Right ventricle myocardium inferior (tissue), 1 donor: ENCODE measurements around the gene HEMK1. TPM values are rescaled to one million over a fixed set of nuclear protein-coding genes. Genes with fewer than 3 reads are reported as not detected.

Experiments
- ATAC-seq: fragments of 200-7000 bp; cut with Tn5 transposase; one replicate; pipeline ENCODE4 v1.9.1; 2020; ENCODE audit warnings: mild to moderate bottlenecking, moderate library complexity
- DNase-seq: peaks from one replicate; pipeline ENCODE4 v3.0.0; 2021; ENCODE audit errors: missing footprints
- intact Hi-C: fragments of 100-400 bp; cut with DNase I; formaldehyde crosslinking; loops from one replicate; pipeline ENCODE4 v1.11.0; 2022
- long read RNA-seq: library from polyadenylated mRNA; unstranded; transcript quantifications from one replicate; pipeline ENCODE4 v2.0.0, GENCODE V29; 2021
- total RNA-seq: library from RNA; stranded (reverse); fragmentation: NEBNext Ultra II Directional; extraction: Animal tissue kit (Norgen Biotek cat#: 25700); gene quantifications from one replicate; pipeline ENCODE4 v1.2.1, GENCODE V29; 2021
- donor health status: DM: no; HTN: yes; CAD: no; lungs with severe emphysema.

HEMK1 gene, protein sequence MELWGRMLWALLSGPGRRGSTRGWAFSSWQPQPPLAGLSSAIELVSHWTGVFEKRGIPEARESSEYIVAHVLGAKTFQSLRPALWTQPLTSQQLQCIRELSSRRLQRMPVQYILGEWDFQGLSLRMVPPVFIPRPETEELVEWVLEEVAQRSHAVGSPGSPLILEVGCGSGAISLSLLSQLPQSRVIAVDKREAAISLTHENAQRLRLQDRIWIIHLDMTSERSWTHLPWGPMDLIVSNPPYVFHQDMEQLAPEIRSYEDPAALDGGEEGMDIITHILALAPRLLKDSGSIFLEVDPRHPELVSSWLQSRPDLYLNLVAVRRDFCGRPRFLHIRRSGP
- 14.0 TPM for total RNA-seq
- long read RNA-seq, full-length matches to known transcripts, result 5 of 9 reads
- long read RNA-seq, partial matches to known transcripts, result 0 of 9 reads
- long read RNA-seq, other reads (novel, unspliced or antisense), result 4 of 9 reads

DNA sequence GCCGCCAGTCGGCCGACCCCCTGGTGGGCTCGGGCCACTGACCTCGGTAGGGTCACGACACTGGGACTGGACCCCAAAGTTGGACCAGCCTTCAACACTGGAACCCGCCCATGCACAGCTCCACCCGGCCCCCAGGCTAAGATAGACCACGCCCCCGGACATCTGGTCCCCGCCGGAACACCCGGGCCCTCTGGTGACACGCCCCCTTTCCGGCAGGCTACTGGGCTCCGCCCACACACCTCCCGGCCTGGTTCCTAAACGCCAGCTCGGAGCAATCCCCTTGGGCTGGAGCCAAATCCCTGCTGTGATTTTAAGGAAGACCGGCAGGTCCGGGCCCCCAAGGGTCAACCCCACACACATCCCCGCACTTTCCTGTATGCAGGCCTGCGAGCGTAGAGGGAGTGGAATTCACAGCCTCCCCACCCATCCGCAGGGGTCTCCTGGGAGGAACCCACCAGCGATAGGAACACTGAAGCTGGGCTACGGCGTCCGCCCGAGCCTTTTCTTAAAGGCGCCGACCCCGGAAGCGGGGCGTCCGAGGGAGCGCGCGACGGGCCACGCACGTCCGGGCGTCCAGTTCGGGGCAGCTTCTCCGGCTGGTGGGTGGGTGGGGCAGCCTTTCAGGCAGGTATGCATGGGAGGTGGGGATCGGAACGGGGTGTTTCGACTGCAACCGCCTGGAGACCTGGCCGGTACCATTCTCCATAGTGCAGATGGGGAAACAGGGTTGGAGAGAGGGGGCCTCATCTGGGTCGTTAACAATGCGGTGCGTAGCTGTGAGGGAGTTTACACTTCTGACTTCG lies at the start of gene HEMK1:
HEMK1 (plus strand) TSS at position 576 of the 803 bp plus-strand sequence. CDS start 1,583 bp downstream, outside the sequence.
- DNase-seq (peak; percentile 99), ATAC-seq (peak; percentile 90)
- intact Hi-C loops, result loop anchor here (2.0 kb wide), 1 partner anchor 816 kb away; the partner anchor contains the start of gene MANF

DNA sequence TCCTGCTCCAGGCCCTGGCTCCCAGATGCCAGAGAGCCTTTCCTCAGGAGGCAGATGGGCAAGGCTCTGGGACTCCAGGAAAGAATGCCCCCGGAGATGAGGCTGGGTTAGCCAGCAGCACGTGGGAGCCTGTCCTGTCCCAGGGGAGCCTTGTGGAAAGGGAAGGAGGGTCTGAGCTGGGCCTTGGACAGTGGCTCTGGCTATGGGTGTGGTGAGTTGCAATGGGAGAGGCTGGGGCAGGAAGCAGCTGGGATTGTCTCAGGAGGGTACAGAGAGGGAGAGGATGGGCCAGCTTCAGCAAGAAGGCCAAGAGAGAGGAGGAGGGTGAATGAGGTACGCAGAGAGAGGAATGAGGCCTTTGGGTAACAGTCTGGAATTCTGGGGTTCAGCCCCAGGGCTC lies 48.5 kb upstream of the HEMK1 start:
- intact Hi-C loops, result no loop called here
- ATAC-seq (no peak), DNase-seq (no peak)

DNA sequence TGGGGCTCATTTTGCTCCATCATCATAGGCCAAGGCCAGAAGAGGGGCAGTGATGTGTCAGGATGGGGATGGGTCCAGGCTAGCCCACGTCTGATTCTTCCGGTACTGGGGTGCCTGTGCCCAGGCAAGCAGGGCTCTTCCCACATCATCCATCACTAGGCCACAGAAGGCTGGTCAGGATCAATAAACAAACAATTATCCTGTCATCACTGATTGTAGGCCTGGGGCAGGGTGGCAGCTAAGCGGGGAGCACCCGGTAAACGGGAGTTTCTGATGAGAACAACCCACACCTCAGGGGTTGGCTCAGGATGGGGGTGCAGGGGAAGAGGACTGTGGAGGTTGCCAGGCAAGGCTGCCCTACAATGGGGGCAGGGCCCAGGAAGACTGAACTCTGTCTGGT lies 47.8 kb upstream of the HEMK1 start:
- intact Hi-C loops, result no loop called here
- ATAC-seq, result no peak
- no peak for DNase-seq

DNA sequence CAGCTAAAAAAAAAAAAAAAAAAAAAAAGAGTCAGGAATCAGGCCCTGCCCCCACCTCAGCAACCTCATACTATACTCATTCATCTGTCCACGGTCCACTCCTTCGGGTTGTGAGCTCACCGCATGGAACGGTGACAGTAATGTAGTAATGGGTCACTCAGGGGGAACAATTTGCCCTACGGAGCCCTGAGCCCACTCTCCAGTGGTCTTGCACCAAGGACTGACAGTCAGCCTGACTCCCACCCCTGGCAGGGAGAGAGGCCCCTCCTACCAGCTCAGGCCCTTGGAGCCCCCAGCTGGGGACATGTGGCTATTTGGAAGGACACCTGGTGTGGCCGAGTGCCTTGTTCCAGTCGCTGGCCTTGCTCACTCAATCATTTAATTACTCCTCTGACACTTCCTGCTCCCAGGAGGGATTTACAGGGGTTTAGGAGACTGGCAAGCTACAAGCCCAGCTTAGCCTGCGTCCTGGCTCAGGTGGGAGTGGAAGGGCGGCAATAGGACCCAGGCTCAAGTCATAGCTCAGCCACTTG lies 46.0 kb upstream of the HEMK1 start:
- ATAC-seq (no peak), DNase-seq (no peak)
- intact Hi-C loops, result no loop called here

DNA sequence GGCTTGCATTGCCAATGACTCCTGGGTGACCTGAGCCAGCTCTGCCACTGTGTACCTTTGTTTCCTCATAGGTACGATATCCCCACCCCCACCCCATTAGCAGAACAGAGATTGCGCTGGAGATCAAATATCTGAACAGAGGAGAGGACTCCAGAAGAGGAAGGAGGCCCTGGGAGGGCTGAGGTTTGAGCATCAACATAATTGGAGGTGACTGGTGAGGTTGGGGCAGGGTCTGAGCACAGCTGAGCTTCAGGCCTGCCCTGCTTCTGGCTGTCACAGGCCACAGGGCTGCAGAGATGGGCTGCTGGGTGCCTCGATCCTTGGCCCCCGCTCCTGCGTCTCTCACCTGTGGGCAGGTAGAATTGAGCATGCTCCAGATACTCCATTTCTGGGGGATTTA lies 44.6 kb upstream of the HEMK1 start:
- DNase-seq (no peak), ATAC-seq (no peak)
- intact Hi-C loops, result no loop called here

DNA sequence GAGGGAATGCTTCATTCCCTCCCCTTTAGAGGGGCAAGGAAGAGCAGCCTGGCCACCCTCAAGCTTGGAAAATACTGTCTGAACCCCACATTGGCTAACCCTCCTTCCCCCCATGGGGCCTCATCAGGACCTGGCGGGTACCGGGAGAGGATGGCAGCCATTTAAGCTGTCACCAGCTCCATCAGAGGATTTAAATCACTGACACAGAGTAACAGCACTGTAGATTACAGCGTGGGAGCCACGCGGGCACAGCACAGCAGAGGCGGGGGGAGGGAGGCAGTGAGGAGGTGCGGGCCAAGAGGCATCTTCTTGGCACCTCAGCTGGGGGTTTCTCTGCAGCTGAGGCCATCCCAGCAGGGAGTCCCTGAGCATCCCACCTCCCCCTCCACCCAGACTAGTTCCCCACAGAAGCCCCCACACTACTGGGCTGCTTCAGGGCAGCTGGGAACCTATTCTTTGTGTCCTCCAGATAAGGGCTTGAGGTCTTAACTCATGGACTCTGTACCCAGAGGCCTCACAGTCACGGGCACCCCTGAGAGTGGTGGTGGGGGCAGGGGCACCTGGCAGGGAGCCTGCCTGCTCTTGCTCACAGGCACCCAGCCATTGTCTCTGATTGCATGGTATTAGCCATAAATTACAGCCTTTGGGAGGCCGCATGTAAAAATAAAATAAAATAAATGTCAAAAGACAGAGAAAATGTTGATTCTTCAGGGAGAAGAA lies 44.0 kb upstream of the HEMK1 start:
- DNase-seq, result no peak
- ATAC-seq, result no peak
- intact Hi-C loops, result no loop called here

DNA sequence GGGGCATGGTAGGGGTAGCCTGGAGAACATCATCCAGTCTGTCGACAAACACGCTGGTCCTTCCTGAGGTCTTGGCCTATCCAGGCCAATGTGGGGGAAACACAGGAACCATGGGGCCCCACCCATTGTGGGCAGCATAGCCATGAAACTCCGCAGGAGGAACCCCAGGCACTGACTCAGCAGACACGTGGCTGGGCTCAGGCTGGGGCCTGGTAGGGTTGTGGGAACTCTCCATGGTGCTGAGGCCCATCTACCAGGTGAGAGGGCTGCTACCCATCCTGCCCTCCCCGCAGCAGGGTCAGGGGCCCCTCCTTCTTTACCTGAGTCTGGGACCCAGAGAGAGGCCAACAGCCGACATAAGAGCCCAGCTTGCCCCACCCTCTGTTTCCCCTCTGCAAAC lies 43.3 kb upstream of the HEMK1 start:
- DNase-seq, result no peak
- intact Hi-C loops, result no loop called here
- ATAC-seq, result no peak

DNA sequence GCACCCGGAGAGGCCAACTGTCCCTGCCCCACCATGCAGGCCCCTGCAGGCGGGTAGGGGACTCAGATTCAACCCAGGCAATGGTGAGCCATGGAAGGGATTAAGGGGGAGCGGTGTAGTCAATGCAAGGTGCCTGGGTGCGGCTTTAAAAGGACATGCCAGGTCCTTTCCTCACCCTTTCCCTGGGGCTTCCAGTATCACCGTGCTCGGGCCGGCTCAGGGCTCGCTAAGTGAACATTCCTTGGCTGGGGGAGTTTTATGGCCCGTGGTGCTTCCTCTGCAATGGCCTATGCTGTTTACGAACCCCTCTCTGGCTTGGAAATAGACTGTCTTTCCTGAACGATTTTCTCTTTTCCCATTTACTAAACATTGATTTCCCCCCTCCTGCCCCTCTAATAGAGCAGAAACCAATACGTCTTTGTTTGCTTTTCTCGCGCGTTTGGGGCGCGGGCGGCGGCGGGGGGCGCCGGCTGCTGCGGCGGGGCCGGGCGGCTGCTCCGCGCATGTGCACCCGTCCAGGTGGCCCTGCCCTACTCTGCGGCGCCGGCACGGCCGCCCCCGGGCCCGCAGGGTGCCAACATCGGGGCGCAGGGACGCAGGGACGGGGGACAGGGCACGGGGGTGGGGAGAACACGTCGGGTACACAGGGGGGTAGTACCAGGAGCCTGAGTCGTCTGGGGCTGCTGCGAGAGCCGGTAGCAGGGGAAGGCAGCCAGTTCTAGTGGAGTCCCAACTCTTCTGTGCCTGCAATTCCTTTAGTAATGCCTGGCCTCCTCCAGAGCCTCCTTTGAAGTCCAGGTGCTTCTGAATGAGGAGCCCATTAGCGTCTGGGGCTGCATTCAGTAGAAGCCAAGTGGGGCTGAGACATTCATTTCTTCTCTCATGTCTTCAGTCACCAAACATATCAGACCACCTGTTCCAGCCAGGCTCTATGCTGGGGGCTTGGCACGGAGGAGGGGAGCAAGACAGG lies 39.0 kb upstream of the HEMK1 start:
- no peak for ATAC-seq
- no peak for DNase-seq
- intact Hi-C loops, result no loop called here

DNA sequence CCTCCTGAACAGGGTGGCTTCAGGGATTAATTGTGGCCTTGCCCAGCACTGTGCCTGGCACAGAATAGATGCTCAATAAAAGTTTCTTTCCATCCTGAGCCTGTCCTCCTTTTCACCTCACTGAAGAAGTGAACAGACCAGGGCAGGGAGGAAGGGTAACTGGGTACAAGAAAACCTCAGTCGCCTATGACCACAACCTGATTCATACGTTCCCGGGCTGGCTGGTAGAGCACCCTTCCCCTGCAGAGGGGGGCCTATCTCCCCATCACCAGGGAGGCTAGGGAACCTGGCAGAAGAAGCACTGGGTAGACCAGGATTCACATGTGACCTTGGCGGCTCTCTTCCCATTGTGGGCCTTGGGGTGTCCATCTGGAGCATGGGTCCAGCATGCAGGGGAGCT lies 38.1 kb upstream of the HEMK1 start:
- no peak for DNase-seq
- intact Hi-C loops, result no loop called here
- no peak for ATAC-seq

DNA sequence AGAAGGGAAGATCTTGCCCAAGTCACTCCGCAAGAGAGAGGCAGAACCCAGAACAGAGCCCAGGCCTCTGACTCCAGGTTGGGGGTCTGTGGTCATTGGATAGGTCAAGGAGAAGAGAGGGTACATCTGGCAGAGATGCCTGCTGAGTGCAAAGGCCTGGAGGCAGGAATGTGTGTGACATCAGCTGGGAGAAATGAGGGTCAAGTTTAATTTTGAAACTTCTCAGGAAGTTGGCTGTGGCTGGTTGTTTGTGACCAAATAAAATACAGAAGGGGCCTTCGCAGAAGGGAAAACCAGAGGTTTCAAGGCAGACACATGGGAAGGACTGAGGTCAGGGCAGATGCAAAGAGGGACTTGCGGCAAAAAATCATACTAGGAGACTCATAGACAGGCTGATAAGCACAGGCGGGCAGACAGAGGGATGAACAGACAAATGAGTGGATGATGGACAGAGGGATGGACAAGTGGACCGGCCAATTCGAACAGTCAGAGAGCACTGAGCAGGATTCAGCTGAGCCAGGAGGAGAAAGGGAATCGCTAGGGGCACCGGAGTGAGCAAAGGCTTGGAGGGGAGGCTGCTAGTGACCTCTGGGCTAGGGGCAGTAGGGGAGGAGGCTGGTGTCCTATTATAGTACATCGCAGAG lies 37.1 kb upstream of the HEMK1 start:
- no peak for ATAC-seq
- no peak for DNase-seq
- intact Hi-C loops, result no loop called here

DNA sequence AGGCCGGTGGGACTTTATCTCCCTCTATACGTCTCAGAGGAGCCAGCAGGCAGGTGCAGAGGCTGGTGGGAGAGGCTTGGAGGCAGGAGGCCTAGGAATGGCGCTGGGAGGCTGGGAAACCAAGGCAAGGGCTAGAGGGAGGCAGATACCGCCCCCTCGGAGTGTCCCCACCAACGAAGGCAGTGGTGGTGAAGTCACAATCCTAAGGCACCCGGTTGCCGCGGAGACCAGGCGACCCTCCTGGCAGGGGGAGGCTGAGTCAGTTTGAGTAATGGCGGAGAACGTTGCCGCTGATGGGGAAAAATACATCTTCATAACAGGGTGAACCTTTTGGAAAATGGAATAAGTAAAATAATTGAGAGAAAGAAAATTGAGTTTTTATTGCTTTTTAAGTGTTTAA lies 36.0 kb upstream of the HEMK1 start:
- DNase-seq (no peak), ATAC-seq (no peak)
- intact Hi-C loops, result no loop called here

DNA sequence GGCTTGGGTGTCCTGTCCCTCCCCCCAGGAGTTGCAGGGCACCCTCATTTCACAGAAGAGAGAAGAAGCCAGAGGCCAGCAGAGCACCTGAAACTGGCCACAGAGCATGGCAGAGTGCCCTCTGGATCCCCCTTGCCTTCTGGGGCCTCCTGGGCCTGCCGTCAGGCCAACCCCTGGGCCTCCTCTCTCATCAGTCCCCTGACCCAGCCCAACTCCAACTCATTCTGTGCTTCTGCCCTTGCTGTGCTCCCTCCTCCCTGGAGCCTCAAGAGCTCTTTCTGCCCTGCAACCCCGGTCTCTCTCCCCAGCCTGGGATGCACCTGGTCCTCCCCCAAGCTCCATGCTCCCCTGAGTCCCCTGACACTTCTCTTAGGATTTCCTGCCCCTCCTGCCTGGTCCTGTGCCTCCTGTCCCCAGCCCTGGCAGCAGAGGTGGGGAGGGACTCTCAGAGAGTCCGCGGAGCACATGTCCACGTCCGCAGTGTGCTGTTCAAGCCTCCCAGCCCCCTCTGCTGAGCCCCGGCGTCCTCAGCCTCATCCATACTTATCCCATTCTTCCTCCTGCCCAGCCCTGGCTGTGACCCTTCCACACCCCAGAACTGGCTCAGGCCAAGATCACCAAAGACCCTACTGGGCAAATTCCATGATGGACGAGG lies 35.4 kb upstream of the HEMK1 start:
- DNase-seq (no peak), ATAC-seq (no peak)
- intact Hi-C loops, result no loop called here

DNA sequence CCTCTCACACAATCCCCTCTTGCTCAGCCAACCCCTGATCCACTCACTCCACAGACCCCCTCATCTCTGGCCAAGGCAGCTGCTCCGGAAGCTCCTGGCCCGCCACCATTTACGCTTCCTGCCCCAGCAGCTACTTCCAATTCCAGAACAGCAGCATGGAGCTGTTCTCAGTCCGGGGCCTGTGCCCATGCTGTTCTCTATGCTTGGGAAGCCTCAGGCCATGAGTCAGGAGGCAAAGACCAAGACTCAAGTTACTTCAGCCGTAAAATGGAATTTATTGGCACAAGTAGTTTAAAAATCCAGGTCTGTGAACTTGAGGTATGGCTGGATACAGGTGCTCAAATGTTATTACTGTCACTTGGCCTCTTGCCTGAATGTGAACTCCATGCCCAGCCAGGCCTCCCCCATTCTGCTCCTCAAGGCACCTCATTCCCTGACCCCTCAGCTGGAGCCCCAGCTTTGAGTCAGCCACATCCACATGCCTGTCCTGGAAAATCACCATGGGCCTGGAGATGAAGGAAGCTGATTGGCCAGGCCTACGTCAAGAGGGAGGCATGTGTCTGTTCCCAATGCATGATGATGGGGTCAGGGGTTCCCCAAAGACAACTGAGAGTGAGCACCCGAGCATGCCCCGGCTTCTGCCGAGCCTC lies 34.5 kb upstream of the HEMK1 start:
- ATAC-seq (no peak), DNase-seq (no peak)
- intact Hi-C loops, result no loop called here

DNA sequence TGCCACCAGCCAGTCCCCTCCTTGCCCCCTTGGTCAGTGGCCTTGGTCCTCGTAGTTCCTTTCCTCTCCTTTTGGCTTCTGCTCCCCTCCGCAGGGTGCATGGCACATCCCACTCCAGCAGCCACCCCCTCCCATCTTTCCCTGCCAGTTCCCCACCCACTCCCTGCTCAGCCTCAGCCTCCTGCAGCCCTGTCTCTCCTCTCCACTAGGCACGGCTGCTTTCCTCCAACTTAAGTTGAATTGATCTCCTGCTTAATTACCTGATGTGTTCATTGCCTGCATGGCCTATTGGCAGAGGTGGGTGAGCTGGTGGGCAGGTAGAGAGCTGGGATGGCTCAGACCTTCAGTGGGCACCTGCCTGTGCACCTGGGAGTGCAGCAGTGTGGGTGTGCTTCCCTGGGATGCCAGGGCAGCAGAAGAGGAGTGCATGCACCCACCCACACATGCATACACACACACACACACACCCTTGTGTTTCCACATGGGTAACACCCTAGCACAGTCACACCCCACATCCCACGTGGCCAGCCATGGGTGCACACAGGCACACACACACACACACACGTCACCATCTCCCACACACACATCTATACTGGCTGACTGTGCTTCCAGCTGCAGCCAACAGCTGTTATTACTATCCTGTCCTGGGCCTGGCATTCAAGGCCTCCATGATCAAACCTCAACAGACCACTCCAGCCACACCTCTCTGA lies 32.7 kb upstream of the HEMK1 start:
- intact Hi-C loops, result no loop called here
- ATAC-seq (no peak), DNase-seq (no peak)

DNA sequence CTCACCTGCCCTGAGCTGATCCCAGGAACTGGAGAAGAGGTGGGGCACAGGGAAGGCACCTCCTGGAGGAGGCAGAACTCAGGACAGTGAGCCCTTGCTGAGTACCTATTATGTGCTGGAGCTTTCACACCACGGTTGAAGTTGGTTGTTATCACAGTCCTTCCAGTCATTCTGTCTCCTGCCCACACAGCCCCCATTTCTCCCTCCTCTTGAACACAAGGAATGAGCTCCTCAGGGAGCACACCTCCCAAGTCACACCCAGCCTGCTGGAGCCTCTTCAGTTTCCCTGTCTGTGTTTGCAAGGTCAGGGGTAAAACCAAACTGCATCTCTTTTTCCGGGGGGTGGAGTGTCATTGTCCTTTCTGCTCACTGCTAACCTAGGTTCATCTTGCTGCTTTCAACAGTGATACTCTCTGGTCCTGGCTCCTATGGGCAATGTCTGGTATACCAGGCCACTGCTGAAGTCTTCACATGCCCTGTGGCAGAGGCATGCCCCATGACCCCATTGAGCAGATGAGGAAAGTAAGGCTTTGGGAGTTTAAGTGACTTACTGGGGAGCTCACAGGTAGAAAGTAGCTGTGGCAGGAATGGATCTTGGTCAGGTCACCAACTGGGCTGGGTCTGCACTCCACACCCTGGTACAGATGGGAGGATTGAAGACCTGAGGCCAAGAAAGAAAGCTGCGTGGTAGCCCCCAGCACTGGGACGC lies 31.7 kb upstream of the HEMK1 start:
- DNase-seq (no peak), ATAC-seq (no peak)
- intact Hi-C loops, result no loop called here
